Natural killer cell treated with Interleukin-12 subunit alpha and Interleukin-12 subunit beta and Interleukin-15 and Interleukin-18, amount 100 ng/mL, for 72 hours (primary cell): Measurements from ENCODE around the gene UBE2Q1. TPM values are rescaled to one million over a fixed set of nuclear protein-coding genes. Genes with fewer than 3 reads are reported as not detected.

Experiments used
- ATAC-seq, 2 donors: fragments of 150-1000 bp; cut with Tn5 transposase in 1 of 2; sonication (Bioruptor Pico), chemical (Tn5 transposase) in 1 of 2; 2 replicates each; pipeline ENCODE4 v1.10.0; 2021
- DNase-seq: peaks from one replicate; pipeline ENCODE4 v3.0.0; 2022; ENCODE audit warnings: low spot score
- H3K27ac Mint-ChIP-seq, 2 donors: 1 replicate in 1 of 2; 2 replicates in 1 of 2; pipeline ENCODE4 v1.8.0; 2022; ENCODE audit warnings: mixed read lengths in 2 of 2, mild to moderate bottlenecking in 1 of 2, moderate library complexity in 1 of 2
- H3K27me3 Mint-ChIP-seq, 2 donors: 1 replicate in 1 of 2; 2 replicates in 1 of 2; pipeline ENCODE4 v1.8.0; 2022; ENCODE audit warnings: mixed read lengths in 2 of 2
- H3K36me3 Mint-ChIP-seq: one replicate; pipeline ENCODE4 v1.8.0; 2022; ENCODE audit warnings: mixed read lengths
- H3K4me1 Mint-ChIP-seq, 2 donors: 1 replicate in 1 of 2; 2 replicates in 1 of 2; pipeline ENCODE4 v1.8.0; 2022; ENCODE audit warnings: low read depth in 2 of 2, mixed read lengths in 2 of 2, mild to moderate bottlenecking in 1 of 2
- H3K4me3 Mint-ChIP-seq: one replicate; pipeline ENCODE4 v1.8.0; 2022; ENCODE audit warnings: mixed read lengths
- H3K9me3 Mint-ChIP-seq: 2 replicates; pipeline ENCODE4 v1.8.0; 2022; ENCODE audit warnings: mixed read lengths
- total RNA-seq, 2 donors: library from RNA; stranded (reverse); gene quantifications; one replicate each; pipeline ENCODE4 v1.2.3, GENCODE V29; 2022

The UBE2Q1 gene
- 100 to 1,000 TPM in 1 of 2 donors, 10 to 100 TPM in 1; 95.2 to 123 TPM for total RNA-seq

DNA sequence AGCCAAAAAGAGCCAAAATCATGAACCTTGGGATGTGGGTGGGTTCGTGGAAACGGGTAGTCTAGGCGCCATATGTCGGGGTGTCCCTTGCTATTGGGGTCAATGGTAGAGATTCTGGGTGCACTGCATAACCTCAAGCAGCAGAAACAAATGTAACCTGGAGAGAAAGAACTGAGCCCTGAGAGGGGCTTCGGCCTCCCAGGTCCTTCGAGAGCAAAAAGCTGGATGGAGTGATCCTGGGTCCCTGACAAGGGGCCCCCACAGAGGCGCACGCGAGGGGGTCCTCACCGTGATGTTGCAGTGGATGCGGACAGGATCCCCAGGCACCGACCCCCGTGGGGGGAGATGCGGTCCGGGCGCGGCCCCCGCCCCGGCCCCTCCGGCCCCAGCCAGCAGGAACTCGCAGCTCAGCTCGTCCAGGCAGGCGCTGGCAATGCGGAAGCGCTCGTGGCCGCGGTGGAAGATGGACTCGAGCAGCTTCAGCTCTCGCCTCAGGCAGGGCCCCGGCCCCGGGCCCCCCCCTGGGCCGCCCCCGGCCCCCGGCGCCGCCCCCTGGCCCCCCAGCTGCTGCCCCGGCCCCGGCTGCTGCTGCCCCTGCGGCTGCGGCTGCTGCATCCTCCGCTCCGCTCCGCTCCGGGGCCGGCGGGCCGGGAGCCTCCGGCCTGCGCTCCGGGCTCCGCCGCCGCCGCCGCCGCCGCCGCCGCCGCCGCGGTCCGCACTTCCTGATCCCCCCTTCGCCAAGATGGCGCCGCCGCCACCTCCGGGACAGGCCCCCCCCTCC lies at the start of gene UBE2Q1:
Gene UBE2Q1 (minus strand): TSS at position 724 of the 781 bp plus-strand sequence. CDS start 109 bp downstream, at position 615.
- peaks cover 36 to 41% of the 10 kb centered on the region in 2 donors for H3K4me1 Mint-ChIP-seq
- peak within 1 kb of the TSS; percentile 92 to 94 for H3K27ac Mint-ChIP-seq
- ATAC-seq (peak; percentile 0 to 15), DNase-seq (no peak)
- no peaks in the 10 kb centered on the region for H3K9me3 Mint-ChIP-seq
- H3K4me3 Mint-ChIP-seq, result peak within 1 kb of the TSS; percentile 96
- H3K36me3 Mint-ChIP-seq, result peaks cover 27% of the 10 kb centered on the region
- peaks cover 0 to 2% of the 10 kb centered on the region in 2 donors for H3K27me3 Mint-ChIP-seq

DNA sequence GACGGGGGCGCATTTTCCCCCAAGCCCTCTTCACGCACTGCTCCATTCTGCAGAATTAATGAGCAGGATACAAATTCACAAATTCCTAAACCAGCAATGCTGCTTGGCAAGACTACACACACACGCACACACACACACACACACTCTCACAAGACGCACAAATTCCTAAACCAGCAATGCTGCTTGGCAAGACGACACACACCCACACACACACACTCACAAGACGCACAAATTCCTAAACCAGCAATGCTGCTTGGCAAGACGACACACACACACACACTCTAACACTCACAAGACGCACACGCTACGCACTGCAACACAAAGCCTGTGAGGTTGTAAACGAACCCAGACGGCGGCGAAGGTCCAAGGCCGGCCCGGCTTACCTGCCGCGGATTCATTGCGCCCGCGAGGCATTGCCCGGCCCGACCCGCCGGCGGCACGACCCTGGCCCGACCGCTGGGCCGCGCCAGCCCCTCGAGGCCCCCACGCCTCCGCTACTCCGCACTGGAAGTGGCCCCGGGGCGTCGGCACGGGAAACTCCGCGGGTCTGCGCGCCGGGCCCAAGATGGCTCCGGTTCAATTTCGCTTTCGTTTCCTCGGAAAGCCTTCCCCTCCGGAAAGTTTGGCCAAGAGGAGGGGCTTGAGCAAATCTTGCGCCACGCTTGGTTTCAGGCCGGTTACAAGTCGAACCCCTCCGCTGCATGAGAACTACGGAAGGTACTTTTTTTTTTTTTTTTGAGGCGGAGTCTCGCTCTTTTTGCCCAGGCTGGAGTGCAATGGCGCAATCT lies 49.3 kb upstream of the UBE2Q1 start, which contains the start of gene ADAR:
Gene ADAR (minus strand): TSS at position 578 of the 788 bp plus-strand sequence. CDS start 180 bp downstream, at position 398.
- Mint-ChIP-seq H3K4me3 (peak within 1 kb of the TSS; percentile 98), H3K9me3 (no peaks in the 10 kb centered on the region), H3K4me1 (peaks cover 61 to 63% of the 10 kb centered on the region in 2 donors), H3K27ac (peak within 1 kb of the TSS; percentile 92), H3K36me3 (peaks cover 15% of the 10 kb centered on the region), H3K27me3 (no peaks in the 10 kb centered on the region)
- ATAC-seq (peak; percentile 92 to 98), DNase-seq (peak; percentile 96)

DNA sequence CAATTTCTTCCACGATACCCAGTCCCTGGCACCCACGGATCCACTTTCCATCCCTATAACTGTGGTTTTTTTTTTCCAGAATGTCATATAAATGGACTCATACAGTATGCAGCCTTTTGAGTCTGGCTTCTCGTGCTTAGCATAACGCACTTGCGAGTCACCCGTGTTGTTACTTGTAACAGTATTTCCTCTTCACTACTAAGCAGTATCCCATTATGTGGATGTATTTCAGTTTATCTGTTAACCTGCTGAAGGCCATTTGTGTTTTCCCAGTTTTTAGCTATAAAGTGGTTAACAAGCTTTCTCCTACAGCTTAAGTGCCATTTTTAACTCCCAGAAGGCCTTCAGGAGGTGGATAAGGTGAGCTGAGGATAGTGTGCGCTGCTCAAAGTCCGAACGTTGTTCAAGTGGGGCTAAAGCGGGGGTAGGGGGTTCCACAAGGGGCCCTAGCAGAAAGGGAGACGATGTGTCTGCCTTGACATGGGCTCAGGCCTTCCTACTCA lies 48.7 kb upstream of the UBE2Q1 start:
- peak overlapping the region; percentile 92 for H3K27ac Mint-ChIP-seq
- H3K4me1 Mint-ChIP-seq, result peaks cover 61 to 65% of the 10 kb centered on the region in 2 donors
- ATAC-seq (no peak), DNase-seq (no peak)
- peaks cover 15% of the 10 kb centered on the region for H3K36me3 Mint-ChIP-seq
- no peaks in the 10 kb centered on the region for H3K27me3 Mint-ChIP-seq
- peak overlapping the region; percentile 98 for H3K4me3 Mint-ChIP-seq
- no peaks in the 10 kb centered on the region for H3K9me3 Mint-ChIP-seq

DNA sequence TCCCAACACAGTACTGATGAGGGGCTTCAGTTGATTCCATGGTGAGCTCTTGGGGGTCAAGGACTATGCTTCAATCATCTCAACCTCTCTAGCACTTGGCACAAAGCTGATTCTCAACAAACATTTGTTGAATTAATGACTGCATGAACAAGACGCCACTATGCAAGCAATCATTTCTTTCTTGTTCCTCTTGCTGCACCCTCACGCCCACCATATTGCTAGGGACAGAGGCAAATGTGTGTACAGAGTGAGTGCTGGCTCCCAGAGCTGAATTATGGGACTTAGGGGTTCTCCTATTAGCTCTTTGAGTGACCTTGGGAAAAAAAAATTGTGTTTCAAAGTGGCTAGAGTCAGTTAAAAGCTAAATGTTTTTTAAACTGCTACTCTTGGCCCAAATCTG lies 47.1 kb upstream of the UBE2Q1 start:
- Mint-ChIP-seq H3K27ac (peak overlapping the region; percentile 92), H3K9me3 (no peaks in the 10 kb centered on the region), H3K36me3 (peaks cover 15% of the 10 kb centered on the region), H3K4me1 (peaks cover 63 to 65% of the 10 kb centered on the region in 2 donors), H3K4me3 (peak overlapping the region; percentile 98), H3K27me3 (no peaks in the 10 kb centered on the region)
- no peak for ATAC-seq
- no peak for DNase-seq

DNA sequence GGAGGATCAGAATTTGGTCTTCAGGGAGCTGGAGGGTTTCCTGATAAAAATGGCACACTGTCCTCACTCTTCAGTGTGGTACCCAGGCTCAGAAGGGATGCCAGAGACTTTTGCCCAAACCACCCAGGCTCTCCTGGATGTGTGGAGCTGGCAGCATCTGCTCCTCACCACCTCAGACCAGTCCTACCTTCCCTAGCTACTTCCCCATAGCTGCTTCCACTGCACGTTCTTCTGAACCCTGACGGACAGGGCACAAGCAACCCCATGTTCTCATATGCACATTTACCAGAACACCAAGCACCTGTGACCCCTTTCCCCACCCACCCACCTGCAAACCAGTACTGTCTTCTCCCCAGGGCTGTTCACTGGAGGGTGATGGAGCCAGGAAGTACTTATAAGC lies 44.9 kb upstream of the UBE2Q1 start:
- DNase-seq (no peak), ATAC-seq (no peak)
- H3K36me3 Mint-ChIP-seq, result peaks cover 18% of the 10 kb centered on the region

DNA sequence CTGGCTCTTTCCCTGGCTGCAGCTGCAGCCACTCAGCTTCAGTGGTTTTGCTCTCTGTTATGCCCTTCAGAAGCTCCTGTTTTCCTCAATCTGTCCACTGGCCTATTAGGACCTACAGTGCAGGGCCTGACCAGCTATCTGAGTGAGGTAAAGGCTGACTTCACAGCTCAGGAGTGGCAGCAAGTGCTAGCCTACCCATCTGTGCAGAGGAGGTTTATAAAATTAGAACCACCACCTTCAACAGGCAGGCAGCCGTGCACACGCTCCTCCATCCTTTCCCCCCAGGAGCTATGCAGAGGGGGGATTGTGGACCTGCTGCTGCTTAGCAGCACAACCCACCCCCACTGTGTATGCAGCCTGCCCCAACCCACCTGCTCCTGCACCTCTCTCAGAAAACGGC lies 41.2 kb upstream of the UBE2Q1 start:
- no peak for DNase-seq
- H3K4me3 Mint-ChIP-seq, result no peak overlapping the region
- no peaks in the 10 kb centered on the region for H3K9me3 Mint-ChIP-seq
- H3K4me1 Mint-ChIP-seq, result peaks cover 43 to 53% of the 10 kb centered on the region in 2 donors
- H3K27me3 Mint-ChIP-seq, result no peaks in the 10 kb centered on the region
- peaks cover 18% of the 10 kb centered on the region for H3K36me3 Mint-ChIP-seq
- peak overlapping the region in 1 of 2 donors; percentile 63 for H3K27ac Mint-ChIP-seq
- ATAC-seq, result no peak

More for the DNA sequence above, 44.9 kb upstream of the UBE2Q1 start:
- no peaks in the 10 kb centered on the region for H3K27me3 Mint-ChIP-seq
- H3K4me3 Mint-ChIP-seq, result no peak overlapping the region
- peaks cover 65 to 69% of the 10 kb centered on the region in 2 donors for H3K4me1 Mint-ChIP-seq
- H3K9me3 Mint-ChIP-seq, result no peaks in the 10 kb centered on the region
- H3K27ac Mint-ChIP-seq, result peak overlapping the region; percentile 92

DNA sequence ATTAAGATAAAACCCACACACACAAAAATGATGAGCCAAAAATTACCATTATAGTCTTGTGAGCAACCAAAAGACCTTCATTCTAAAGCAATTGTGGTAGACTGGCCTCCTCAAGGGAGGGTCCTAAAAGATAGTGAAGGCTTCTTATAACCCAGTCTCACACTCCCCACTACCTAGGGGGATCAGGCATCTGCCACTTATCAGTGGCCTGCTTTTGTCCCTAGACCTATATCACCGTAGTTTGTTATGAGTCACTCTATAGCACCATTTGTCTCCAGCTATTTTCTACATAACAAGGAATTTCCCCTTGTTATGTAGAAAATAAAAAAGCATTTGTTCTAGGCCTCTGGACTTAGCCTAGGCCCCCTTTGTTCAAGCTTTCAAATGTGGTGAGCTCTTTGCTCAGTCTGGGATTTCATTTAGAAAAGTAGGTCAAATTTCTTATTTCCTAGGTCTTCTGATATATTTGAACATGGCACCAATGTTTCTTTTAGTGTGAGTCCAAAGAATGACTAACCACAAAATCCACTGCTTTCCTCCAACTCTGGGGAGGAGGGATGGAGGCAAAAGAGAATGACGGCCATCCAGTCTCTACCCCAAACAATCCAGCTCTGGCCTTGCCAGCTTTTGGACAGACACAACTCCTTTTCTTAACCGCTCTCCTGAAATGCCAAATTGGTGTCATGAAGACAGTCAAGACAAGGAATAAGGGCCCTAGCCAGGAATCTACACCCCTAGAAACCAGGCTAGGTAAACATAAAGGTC lies 40.6 kb upstream of the UBE2Q1 start:
- Mint-ChIP-seq H3K36me3 (peaks cover 24% of the 10 kb centered on the region), H3K27me3 (no peaks in the 10 kb centered on the region), H3K9me3 (no peaks in the 10 kb centered on the region), H3K4me1 (peaks cover 42 to 51% of the 10 kb centered on the region in 2 donors), H3K27ac (peak overlapping the region; percentile 49 to 63), H3K4me3 (no peak overlapping the region)
- ATAC-seq, result no peak
- DNase-seq, result no peak

DNA sequence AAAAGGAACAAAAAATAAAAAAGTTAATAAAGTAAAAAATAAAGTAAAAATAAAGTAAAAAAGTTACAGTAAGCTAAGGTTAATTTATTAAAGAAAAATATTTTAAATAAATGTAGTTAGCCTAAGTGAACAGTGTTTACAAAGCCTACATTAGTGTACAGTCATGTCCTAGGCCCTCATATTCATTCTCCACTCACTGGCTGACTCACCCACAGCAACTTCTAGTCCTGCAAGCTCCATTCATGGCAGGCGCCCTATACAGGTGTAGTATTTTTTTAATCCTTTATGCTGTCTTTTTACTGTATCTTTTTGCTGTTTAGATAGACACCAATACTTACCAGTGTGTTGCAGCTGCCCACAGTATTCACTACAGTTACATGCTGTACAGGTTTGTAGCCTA lies 37.2 kb upstream of the UBE2Q1 start:
- H3K36me3 Mint-ChIP-seq, result peaks cover 38% of the 10 kb centered on the region
- H3K9me3 Mint-ChIP-seq, result no peaks in the 10 kb centered on the region
- peaks cover 35 to 40% of the 10 kb centered on the region in 2 donors for H3K4me1 Mint-ChIP-seq
- H3K27ac Mint-ChIP-seq, result no peak overlapping the region
- ATAC-seq (no peak), DNase-seq (no peak)
- no peak overlapping the region for H3K4me3 Mint-ChIP-seq
- H3K27me3 Mint-ChIP-seq, result no peaks in the 10 kb centered on the region

DNA sequence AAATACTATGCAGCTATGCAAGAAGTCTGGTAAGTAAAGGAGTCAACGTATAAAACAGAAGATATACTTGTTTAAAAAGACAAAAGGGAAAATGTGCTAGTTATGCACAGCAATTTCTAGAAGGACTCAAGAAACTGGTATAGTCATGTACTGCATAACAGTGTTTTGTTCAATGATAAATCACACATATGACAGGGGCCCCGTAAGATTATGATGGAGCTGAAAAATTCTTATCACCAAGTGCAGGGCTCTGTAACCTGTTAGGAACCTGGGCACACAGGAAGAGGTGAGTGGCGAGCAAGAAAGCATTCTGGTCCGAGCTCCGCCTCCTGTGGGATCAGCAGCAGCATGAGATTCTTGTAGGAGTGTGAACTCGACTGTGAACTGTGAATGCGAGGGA lies 36.3 kb upstream of the UBE2Q1 start:
- H3K4me1 Mint-ChIP-seq, result peaks cover 31 to 32% of the 10 kb centered on the region in 2 donors
- no peak overlapping the region for H3K4me3 Mint-ChIP-seq
- DNase-seq (no peak), ATAC-seq (no peak)
- H3K27me3 Mint-ChIP-seq, result no peaks in the 10 kb centered on the region
- H3K9me3 Mint-ChIP-seq, result no peaks in the 10 kb centered on the region
- H3K27ac Mint-ChIP-seq, result peak overlapping the region in 1 of 2 donors; percentile 4
- H3K36me3 Mint-ChIP-seq, result peaks cover 38% of the 10 kb centered on the region

DNA sequence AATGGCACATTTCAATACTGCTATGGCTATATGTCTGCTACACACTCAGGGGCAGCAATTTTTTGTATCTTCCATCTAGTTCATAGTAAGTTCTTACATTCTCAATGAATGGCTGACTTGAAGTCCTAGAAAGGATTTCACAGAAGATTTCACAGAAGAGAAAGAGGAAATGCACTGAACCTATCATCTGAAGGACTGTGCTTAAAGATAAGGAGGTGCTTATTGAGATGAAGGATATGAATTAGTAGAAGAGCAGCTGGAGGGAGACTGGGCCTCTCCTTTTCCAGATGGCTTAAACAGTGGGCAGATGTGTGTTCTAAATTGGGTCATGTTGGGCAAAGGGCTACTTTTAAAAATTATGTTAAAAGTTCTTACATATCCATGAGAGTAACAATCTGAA lies 34.9 kb upstream of the UBE2Q1 start:
- H3K36me3 Mint-ChIP-seq, result peaks cover 44% of the 10 kb centered on the region
- peaks cover 20 to 21% of the 10 kb centered on the region in 2 donors for H3K4me1 Mint-ChIP-seq
- no peak for DNase-seq
- no peaks in the 10 kb centered on the region for H3K27me3 Mint-ChIP-seq
- H3K9me3 Mint-ChIP-seq, result no peaks in the 10 kb centered on the region
- no peak overlapping the region for H3K27ac Mint-ChIP-seq
- no peak for ATAC-seq
- H3K4me3 Mint-ChIP-seq, result no peak overlapping the region

DNA sequence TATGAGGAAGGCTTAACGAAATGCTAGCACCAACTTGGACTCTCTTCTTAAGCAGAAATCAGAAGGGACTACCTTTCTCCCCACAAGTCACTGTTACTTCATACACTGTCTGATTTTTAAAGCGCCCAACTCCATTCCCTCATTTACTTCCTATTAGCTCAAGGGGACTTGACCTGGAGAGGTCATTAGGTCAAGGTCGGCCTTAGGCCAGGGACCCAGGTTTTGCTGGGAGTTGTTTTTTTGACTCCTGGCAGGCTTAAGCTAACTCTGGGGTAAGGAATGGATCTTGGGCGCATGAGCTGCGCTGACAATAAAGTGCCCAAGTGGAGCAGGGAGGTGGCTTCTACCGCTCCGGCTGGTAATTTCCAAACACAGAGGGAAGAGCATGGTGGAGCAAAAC lies 32.7 kb upstream of the UBE2Q1 start:
- Mint-ChIP-seq H3K27ac (no peak overlapping the region), H3K4me1 (peaks cover 12 to 14% of the 10 kb centered on the region in 2 donors), H3K36me3 (peaks cover 48% of the 10 kb centered on the region), H3K9me3 (no peaks in the 10 kb centered on the region), H3K27me3 (no peaks in the 10 kb centered on the region), H3K4me3 (no peak overlapping the region)
- ATAC-seq, result no peak
- no peak for DNase-seq

DNA sequence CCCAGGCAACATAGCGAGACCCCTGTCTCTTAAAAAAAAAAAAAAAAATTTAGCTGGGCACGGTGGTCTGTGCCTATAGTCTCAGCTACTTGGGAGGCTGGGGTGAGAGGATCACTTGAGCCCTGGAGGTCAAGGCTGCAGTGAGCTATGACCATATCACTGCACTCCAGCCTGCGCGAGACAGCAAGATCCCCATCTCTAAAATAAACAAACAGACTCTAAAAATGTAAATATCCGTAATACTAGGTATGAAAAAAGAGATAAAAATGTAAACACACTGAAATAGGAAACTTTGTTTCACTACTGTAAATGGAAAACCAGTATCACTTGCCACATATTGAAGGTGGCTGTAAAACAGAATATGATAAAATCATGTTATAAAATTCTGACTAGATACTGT lies 32.3 kb upstream of the UBE2Q1 start:
- Mint-ChIP-seq H3K36me3 (peaks cover 53% of the 10 kb centered on the region), H3K9me3 (no peaks in the 10 kb centered on the region), H3K27ac (no peak overlapping the region), H3K4me1 (peaks cover 12 to 14% of the 10 kb centered on the region in 2 donors), H3K27me3 (no peaks in the 10 kb centered on the region), H3K4me3 (no peak overlapping the region)
- no peak for ATAC-seq
- no peak for DNase-seq

DNA sequence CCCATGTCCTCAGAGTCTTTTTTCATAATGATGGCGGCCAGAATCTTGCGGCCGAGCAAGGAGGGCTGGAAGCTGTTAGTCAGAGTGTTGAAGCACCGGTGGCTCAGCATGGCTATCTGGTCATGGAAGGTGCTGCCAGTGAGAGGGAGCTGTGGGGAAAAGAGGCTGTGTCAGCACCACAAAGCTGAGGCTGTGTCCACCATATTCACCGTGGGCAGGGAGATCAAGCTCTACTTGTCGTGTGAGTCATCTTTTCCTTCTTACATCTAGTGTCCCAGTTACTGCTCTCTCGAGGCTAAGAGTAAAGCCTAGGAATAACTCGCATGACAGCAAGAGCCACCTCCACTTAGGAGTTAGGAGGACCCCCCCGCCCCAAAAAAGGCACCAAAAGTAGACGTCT lies 31.3 kb upstream of the UBE2Q1 start:
- H3K27ac Mint-ChIP-seq, result no peak overlapping the region
- H3K36me3 Mint-ChIP-seq, result peaks cover 60% of the 10 kb centered on the region
- DNase-seq (no peak), ATAC-seq (no peak)
- H3K27me3 Mint-ChIP-seq, result no peaks in the 10 kb centered on the region
- peaks cover 12 to 18% of the 10 kb centered on the region in 2 donors for H3K4me1 Mint-ChIP-seq
- H3K4me3 Mint-ChIP-seq, result no peak overlapping the region
- no peaks in the 10 kb centered on the region for H3K9me3 Mint-ChIP-seq
